HEK293 (cell line): ENCODE data around the gene KLF7.
A peak's percentile ranks its signal among the peaks of the same experiment; 100 is the strongest.

ENCODE experiments used
- CTCF ChIA-PET: fragments of 350-600 bp; formaldehyde crosslinking; extraction: SDS; loops from one replicate; lab custom pipeline; 2021; ENCODE audit warnings: antibody characterized with exemption; lab: Yijun Ruan, JAX
- POLR2A ChIA-PET: fragments of 300-600 bp; formaldehyde crosslinking; extraction: SDS; loops from one replicate; lab custom pipeline; 2020; ENCODE audit warnings: antibody characterized with exemption, inconsistent platforms; lab: Yijun Ruan, JAX
- H3K27ac ChIP-seq: fragments of 200-500 bp; sonication (Bioruptor generic); 2 replicates; pipeline ENCODE4 v1.5.1; 2014; ENCODE audit warnings: low read depth, low read length, control low read depth, inconsistent platforms; ENCODE audit errors: extremely low read depth
- H3K36me3 ChIP-seq, 2 experiments: fragments of 200-500 bp in 1 of 2; sonication (Bioruptor generic) in 1 of 2; 1 replicate in 1 of 2; 2 replicates in 1 of 2; pipeline ENCODE4 v1.5.1; 2014 to 2017; ENCODE audit warnings: inconsistent platforms in 2 of 2, low read length in 2 of 2; ENCODE audit not compliant: control insufficient read depth in 2 of 2, insufficient read depth in 1 of 2
- H3K4me1 ChIP-seq: fragments of 200-500 bp; sonication (Bioruptor generic); 2 replicates; pipeline ENCODE4 v1.5.1; 2014; ENCODE audit warnings: mild to moderate bottlenecking, low read length, inconsistent platforms; ENCODE audit not compliant: control insufficient read depth, insufficient read depth
- H3K4me3 ChIP-seq: 2 replicates; pipeline ENCODE4 v1.5.1; 2011; ENCODE audit warnings: low read depth, mild to moderate bottlenecking, control low read depth, low read length, moderate library complexity
- H3K9me3 ChIP-seq: fragments of 200-500 bp; sonication (Bioruptor generic); 2 replicates; pipeline ENCODE4 v1.5.1; 2014; ENCODE audit warnings: low read depth, low read length, inconsistent platforms; ENCODE audit not compliant: control insufficient read depth, insufficient read depth
- MYNN ChIP-seq: fragments of 450-650 bp; formaldehyde crosslinking; IDR thresholded peaks from 2 replicates; pipeline ENCODE4 v1.5.1; 2016; ENCODE audit warnings: missing biosample characterization, missing genetic modification characterization, borderline replicate concordance
- SCRT1 ChIP-seq: fragments of 450-650 bp; formaldehyde crosslinking; IDR thresholded peaks from 2 replicates; pipeline ENCODE4 v1.5.1; 2016; ENCODE audit warnings: missing biosample characterization, missing genetic modification characterization, borderline replicate concordance
- ZNF19 ChIP-seq: fragments of 450-650 bp; formaldehyde crosslinking; IDR thresholded peaks from 2 replicates; pipeline ENCODE4; 2016; ENCODE audit warnings: missing biosample characterization, missing genetic modification characterization, low read depth
- ZNF211 ChIP-seq: fragments of 450-650 bp; formaldehyde crosslinking; IDR thresholded peaks from 2 replicates; pipeline ENCODE4 v1.5.1; 2016; ENCODE audit warnings: low read depth, missing biosample characterization, missing genetic modification characterization
- ZNF350 ChIP-seq: fragments of 450-650 bp; formaldehyde crosslinking; IDR thresholded peaks from 2 replicates; pipeline ENCODE4 v1.5.0; 2017; ENCODE audit warnings: missing biosample characterization, mild to moderate bottlenecking, missing genetic modification characterization
- ZNF629 ChIP-seq: fragments of 450-650 bp; formaldehyde crosslinking; IDR thresholded peaks from 2 replicates; pipeline ENCODE4 v1.5.1; 2017; ENCODE audit warnings: missing biosample characterization, missing genetic modification characterization
- TF ChIP-seq, protein P1 (sequence below): fragments of 450-650 bp; formaldehyde crosslinking; IDR thresholded peaks from 2 replicates; pipeline ENCODE4 v1.5.1; 2016; ENCODE audit warnings: missing biosample characterization, missing genetic modification characterization, low read depth
- TF ChIP-seq, protein P2 (sequence below): fragments of 450-650 bp; formaldehyde crosslinking; IDR thresholded peaks from 2 replicates; pipeline ENCODE4 v1.5.1; 2016; ENCODE audit warnings: missing biosample characterization, missing genetic modification characterization
- TF ChIP-seq, protein P3 (sequence below): fragments of 450-650 bp; formaldehyde crosslinking; IDR thresholded peaks from 2 replicates; pipeline ENCODE4 v1.5.1; 2016; ENCODE audit warnings: missing biosample characterization, missing genetic modification characterization
- TF ChIP-seq, protein P4 (sequence below): fragments of 450-650 bp; IDR thresholded peaks from 2 replicates; pipeline ENCODE4 v1.5.1; 2018; ENCODE audit warnings: missing biosample characterization, missing genetic modification characterization
- TF ChIP-seq, protein P5 (sequence below): fragments of 450-650 bp; formaldehyde crosslinking; IDR thresholded peaks from 2 replicates; pipeline ENCODE4 v1.5.1; 2017; ENCODE audit warnings: missing biosample characterization, missing genetic modification characterization
- TF ChIP-seq, protein P6 (sequence below): IDR thresholded peaks from 2 replicates; pipeline ENCODE4 v1.6.1; 2011; ENCODE audit warnings: mild to moderate bottlenecking, low read depth, low read length, borderline replicate concordance
- TF ChIP-seq, protein P7 (sequence below): fragments of 450-650 bp; formaldehyde crosslinking; IDR thresholded peaks from 2 replicates; pipeline ENCODE4 v1.5.1; 2017; ENCODE audit warnings: missing biosample characterization, mild to moderate bottlenecking, missing genetic modification characterization, moderate library complexity

The KLF7 gene

DNA sequence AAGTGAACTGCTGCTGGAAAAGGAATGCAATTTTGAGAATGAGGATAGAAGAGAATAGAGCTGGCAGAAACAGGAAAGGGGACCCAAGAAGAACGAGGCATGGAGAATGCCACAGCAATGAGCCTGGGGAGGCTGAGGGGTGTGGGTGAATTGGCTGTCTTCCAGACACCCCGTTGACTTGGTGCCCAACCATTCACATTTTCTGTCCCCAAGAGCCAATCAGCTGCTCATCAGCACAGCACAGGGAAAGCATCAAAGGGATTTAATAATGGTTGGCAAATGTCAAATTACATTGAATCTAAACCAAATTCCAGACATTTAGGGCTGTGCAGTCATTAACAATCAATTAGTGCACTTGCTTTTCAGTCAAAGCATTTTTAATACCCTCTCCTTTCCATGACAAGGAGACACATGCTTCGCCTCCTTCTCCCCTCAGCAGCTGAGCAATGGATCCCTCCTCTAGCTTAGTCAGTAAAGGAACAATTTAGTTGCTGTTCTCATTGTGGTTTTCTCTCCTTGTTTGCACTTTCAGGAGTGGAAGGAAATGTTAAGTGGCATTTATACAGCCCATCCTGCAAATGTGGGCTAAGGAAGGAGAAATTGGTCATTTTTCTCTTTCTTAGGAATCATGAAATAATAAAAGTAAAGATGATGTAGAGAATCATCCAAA lies 98.8 kb downstream of the KLF7 start:
- Histone ChIP-seq H3K9me3 (no peaks in the 10 kb centered on the region), H3K27ac (no peak overlapping the region), H3K4me3 (no peak overlapping the region), H3K36me3 (no peaks in the 10 kb centered on the region), H3K4me1 (no peaks in the 10 kb centered on the region)
- ChIA-PET POLR2A (no interaction called here), CTCF (interaction anchor here (0.8 kb wide), 1 partner anchor 257 kb away, joined by 3 read pairs; no protein-coding TSS in a partner anchor)
- TF ChIP-seq, protein P1, sequence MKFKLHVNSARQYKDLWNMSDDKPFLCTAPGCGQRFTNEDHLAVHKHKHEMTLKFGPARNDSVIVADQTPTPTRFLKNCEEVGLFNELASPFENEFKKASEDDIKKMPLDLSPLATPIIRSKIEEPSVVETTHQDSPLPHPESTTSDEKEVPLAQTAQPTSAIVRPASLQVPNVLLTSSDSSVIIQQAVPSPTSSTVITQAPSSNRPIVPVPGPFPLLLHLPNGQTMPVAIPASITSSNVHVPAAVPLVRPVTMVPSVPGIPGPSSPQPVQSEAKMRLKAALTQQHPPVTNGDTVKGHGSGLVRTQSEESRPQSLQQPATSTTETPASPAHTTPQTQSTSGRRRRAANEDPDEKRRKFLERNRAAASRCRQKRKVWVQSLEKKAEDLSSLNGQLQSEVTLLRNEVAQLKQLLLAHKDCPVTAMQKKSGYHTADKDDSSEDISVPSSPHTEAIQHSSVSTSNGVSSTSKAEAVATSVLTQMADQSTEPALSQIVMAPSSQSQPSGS (tag by site-specific recombination) = no peak
- TF ChIP-seq ZNF211 (tag by site-specific recombination) (no peak), SCRT1 (tag by site-specific recombination) (no peak), MYNN (no peak), ZNF350 (tag by site-specific recombination) (no peak), ZNF19 (no peak), ZNF629 (tag by site-specific recombination) (no peak)
- TF ChIP-seq, protein P2, sequence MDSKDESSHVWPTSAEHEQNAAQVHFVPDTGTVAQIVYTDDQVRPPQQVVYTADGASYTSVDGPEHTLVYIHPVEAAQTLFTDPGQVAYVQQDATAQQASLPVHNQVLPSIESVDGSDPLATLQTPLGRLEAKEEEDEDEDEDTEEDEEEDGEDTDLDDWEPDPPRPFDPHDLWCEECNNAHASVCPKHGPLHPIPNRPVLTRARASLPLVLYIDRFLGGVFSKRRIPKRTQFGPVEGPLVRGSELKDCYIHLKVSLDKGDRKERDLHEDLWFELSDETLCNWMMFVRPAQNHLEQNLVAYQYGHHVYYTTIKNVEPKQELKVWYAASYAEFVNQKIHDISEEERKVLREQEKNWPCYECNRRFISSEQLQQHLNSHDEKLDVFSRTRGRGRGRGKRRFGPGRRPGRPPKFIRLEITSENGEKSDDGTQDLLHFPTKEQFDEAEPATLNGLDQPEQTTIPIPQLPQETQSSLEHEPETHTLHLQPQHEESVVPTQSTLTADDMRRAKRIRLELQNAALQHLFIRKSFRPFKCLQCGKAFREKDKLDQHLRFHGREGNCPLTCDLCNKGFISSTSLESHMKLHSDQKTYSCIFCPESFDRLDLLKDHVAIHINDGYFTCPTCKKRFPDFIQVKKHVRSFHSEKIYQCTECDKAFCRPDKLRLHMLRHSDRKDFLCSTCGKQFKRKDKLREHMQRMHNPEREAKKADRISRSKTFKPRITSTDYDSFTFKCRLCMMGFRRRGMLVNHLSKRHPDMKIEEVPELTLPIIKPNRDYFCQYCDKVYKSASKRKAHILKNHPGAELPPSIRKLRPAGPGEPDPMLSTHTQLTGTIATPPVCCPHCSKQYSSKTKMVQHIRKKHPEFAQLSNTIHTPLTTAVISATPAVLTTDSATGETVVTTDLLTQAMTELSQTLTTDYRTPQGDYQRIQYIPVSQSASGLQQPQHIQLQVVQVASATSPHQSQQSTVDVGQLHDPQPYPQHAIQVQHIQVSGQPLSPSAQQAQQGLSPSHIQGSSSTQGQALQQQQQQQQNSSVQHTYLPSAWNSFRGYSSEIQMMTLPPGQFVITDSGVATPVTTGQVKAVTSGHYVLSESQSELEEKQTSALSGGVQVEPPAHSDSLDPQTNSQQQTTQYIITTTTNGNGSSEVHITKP = peak; percentile 45; the same call in 1 of the 2 replicates
- TF ChIP-seq, protein P3, sequence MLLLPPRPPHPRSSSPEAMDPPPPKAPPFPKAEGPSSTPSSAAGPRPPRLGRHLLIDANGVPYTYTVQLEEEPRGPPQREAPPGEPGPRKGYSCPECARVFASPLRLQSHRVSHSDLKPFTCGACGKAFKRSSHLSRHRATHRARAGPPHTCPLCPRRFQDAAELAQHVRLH (tag by site-specific recombination) = no peak
- TF ChIP-seq, protein P4, sequence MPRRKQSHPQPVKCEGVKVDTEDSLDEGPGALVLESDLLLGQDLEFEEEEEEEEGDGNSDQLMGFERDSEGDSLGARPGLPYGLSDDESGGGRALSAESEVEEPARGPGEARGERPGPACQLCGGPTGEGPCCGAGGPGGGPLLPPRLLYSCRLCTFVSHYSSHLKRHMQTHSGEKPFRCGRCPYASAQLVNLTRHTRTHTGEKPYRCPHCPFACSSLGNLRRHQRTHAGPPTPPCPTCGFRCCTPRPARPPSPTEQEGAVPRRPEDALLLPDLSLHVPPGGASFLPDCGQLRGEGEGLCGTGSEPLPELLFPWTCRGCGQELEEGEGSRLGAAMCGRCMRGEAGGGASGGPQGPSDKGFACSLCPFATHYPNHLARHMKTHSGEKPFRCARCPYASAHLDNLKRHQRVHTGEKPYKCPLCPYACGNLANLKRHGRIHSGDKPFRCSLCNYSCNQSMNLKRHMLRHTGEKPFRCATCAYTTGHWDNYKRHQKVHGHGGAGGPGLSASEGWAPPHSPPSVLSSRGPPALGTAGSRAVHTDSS (tag by site-specific recombination) = no peak
- TF ChIP-seq, protein P5, sequence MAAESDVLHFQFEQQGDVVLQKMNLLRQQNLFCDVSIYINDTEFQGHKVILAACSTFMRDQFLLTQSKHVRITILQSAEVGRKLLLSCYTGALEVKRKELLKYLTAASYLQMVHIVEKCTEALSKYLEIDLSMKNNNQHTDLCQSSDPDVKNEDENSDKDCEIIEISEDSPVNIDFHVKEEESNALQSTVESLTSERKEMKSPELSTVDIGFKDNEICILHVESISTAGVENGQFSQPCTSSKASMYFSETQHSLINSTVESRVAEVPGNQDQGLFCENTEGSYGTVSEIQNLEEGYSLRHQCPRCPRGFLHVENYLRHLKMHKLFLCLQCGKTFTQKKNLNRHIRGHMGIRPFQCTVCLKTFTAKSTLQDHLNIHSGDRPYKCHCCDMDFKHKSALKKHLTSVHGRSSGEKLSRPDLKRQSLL (tag by site-specific recombination) = no peak
- TF ChIP-seq, protein P6, sequence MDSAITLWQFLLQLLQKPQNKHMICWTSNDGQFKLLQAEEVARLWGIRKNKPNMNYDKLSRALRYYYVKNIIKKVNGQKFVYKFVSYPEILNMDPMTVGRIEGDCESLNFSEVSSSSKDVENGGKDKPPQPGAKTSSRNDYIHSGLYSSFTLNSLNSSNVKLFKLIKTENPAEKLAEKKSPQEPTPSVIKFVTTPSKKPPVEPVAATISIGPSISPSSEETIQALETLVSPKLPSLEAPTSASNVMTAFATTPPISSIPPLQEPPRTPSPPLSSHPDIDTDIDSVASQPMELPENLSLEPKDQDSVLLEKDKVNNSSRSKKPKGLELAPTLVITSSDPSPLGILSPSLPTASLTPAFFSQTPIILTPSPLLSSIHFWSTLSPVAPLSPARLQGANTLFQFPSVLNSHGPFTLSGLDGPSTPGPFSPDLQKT = no peak
- TF ChIP-seq, protein P7, sequence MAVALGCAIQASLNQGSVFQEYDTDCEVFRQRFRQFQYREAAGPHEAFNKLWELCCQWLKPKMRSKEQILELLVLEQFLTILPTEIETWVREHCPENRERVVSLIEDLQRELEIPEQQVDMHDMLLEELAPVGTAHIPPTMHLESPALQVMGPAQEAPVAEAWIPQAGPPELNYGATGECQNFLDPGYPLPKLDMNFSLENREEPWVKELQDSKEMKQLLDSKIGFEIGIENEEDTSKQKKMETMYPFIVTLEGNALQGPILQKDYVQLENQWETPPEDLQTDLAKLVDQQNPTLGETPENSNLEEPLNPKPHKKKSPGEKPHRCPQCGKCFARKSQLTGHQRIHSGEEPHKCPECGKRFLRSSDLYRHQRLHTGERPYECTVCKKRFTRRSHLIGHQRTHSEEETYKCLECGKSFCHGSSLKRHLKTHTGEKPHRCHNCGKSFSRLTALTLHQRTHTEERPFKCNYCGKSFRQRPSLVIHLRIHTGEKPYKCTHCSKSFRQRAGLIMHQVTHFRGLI (tag by site-specific recombination) = peak; percentile 80
